Suppressor macrophage treated with lipopolysaccharide for 1 hour (primary cell): Measurements from ENCODE around the gene C1QA.

Experiments used
- DNase-seq, 3 donors: peaks; one replicate each; pipeline ENCODE4 v3.0.0-alpha.2; 2020 to 2022

Gene C1QA

GRCh38 chr1:22613572-22613918, 22.9 kb upstream of the C1QA start:
- DNase-seq, result no peak

GRCh38 chr1:22613951-22614350, 22.5 kb upstream of the C1QA start:
- no peak for DNase-seq

- peak; percentile 48 to 54 (median 51) for DNase-seq
These were observed 20.5 kb upstream of the C1QA start for GRCh38 chr1:22615886-22616285.

GRCh38 chr1:22616571-22616970, 19.9 kb upstream of the C1QA start:
- DNase-seq, result no peak

GRCh38 chr1:22618056-22618455, 18.4 kb upstream of the C1QA start:
- DNase-seq, result no peak

- peak in 2 of 3 donors; percentile 42 to 48 for DNase-seq
These were observed 17.2 kb upstream of the C1QA start for GRCh38 chr1:22619252-22619651.

- no peak for DNase-seq
These were observed 16.6 kb upstream of the C1QA start for GRCh38 chr1:22619798-22620197.

GRCh38 chr1:22621761-22622160, 14.7 kb upstream of the C1QA start:
- DNase-seq, result no peak

GRCh38 chr1:22625262-22625925, 11.0 kb upstream of the C1QA start:
- DNase-seq, result no peak

- DNase-seq, result no peak
These were observed 9.9 kb upstream of the C1QA start for GRCh38 chr1:22626237-22627157.

GRCh38 chr1:22627331-22627730, 9.1 kb upstream of the C1QA start:
- DNase-seq, result no peak

GRCh38 chr1:22628698-22629444, 7.6 kb upstream of the C1QA start:
- DNase-seq, result no peak

GRCh38 chr1:22629886-22630285, 6.5 kb upstream of the C1QA start:
- DNase-seq, result no peak

- DNase-seq, result no peak
These were observed 2.5 kb upstream of the C1QA start for GRCh38 chr1:22633697-22634463.

- DNase-seq, result no peak
These were observed 992 bp upstream of the C1QA start for GRCh38 chr1:22635436-22635835.

GRCh38 chr1:22636927-22637326, 499 bp downstream of the C1QA start:
- no peak for DNase-seq

GRCh38 chr1:22637907-22638445, 1.5 kb downstream of the C1QA start:
- peak; percentile 36 to 52 (median 41) for DNase-seq

GRCh38 chr1:22638476-22639234, 2.2 kb downstream of the C1QA start:
- no peak for DNase-seq

GRCh38 chr1:22639286-22639685, 2.9 kb downstream of the C1QA start:
- peak in 2 of 3 donors; percentile 39 to 41 for DNase-seq

- DNase-seq, result no peak
These were observed 4.8 kb downstream of the C1QA start for GRCh38 chr1:22641247-22641646.

- peak; percentile 80 to 92 (median 86) for DNase-seq
These were observed 5.6 kb downstream of the C1QA start for GRCh38 chr1:22641906-22642636.
